SHP77 treated with DMSO at 0.1 percent for 48 hours (cell line): ENCODE data around the gene PTPN9.
"Not testable (repeated sequence)": the region's sequence is repeated elsewhere in the genome, so short reads cannot be mapped to it uniquely, and the experiment has no call there.

Experiments
- DNase-seq: peaks from one replicate; lab custom pipeline; 2025; lab: John Stamatoyannopoulos, UW

PTPN9 gene

DNA sequence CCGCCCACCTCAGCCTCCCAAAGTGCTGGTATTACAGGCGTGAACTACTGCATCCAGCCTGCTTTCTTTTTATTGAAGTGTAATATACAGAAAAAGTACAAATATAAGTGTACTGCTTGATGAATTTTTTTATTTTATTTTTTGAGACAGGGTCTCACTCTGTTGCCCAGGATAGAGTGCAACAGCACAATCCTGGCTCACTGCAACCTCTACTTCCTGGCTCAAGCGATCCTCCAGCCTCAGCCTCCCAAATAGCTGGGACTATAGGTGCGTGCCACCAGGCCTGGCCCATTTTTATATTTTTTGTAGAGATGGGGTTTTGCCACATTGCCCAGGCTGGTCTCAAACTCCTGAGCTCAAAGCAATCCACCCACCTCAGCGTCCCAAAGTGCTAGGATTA, 3.8 kb upstream of the PTPN9 start:
- not testable (repeated sequence) for DNase-seq

DNA sequence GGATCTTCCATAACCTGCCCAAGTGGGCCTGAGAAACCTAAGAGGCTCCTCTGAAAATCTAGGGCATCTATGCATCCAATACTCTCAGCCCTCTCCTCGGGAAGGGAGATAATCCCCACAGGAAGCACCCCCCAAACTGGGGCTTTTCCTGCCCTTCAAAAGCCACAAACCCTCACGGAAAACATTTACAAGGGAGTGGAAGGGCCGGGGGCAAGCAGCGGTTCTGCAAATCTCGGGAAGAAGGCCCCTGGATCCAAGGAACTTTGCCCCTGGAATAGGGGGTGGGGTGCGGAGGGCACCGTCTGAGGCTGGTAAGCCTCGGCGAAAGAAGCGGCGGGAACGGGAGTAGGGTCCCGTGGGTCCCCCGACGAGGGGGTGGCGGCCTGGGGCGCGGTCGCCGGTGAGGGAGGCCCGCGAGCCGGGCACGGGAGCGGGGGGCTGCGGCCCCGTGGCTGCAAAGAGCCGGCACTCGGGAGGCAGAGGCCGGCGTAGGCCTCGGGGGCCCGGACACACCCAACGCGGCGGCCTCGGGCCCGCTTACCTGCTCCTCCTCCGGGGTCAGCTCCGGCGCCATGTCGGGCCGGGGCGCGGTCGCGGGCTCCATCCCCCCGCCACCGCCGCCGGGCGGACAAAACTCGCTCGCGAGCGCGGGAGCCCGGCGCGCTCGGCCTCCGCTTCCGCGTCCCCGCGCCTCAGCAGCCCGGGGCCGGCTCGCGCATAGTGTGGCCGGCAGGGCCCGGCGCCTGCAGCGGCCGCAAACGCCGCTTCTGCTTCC, 755 bp downstream of the PTPN9 start:
- no peak for DNase-seq

DNA sequence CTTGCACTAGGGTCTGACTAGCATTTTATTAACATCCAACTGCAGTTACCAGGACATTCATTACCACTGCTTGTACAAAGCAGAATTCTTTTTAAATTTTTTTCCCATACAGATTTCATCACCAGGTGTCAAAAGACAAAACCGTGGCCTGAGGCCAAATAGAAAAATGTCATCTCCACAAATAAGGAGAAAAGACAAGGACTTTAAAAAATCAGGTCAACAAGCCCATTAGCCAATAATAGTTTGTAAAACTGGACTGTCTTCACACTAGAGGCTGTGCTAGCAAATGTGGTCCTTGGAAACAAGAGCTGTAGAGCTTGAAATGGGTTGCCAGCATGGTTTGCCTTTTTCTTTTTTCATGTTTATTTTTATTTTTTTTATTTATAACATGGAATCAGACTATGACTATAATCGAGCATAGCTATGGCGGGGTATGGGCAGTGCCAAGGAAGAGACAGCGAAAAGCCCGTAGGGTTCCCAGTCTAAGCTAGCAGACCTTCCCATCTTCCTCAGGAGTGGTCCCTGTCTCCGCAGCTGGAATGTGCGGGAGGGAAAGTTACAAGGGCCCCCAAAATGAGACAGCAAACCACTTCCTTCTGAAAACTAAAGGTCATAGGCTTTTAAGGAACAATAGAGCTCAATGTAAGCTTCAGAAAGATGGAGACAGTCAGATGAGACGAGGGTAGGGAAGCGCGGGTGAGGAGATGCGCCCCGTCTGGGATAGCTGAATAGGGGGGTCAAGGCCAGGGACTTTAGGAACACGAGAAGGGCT, 1.5 kb downstream of the PTPN9 start:
- no peak for DNase-seq

DNA sequence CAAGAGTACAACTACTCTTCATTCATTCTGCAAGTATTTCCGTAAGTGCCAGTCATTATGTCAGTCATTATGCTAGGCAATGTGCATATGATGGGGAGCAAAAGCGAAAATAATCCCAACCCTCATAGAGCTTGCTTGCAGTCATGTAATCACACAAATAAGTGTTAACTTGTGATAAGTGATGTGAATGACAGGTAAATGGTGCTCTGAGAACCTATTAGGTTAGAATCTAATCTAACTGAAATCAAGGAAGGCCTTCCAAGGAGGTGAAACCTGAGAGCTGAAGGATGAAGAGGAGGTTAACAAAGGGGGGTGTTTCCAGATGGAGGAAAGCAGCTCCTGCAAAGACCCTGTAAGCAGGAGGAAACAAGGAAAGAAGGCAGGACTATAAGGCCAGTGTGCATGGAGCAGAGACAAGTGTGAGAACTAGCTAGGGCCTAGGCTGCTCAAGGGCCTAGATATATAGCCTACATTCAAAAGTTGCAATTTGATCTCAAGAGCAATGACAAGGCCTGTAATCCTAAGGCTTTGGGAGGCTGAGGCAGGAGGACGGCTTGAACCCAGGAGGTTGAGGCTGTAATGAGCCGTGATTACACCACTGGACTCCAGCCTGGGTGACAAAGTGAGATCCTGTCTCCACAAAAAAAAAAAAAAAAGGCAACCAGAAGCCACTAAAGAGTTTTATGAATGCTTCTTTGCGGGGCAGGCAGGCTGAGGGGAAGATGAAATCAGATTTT, 5.3 kb downstream of the PTPN9 start:
- DNase-seq: no peak

DNA sequence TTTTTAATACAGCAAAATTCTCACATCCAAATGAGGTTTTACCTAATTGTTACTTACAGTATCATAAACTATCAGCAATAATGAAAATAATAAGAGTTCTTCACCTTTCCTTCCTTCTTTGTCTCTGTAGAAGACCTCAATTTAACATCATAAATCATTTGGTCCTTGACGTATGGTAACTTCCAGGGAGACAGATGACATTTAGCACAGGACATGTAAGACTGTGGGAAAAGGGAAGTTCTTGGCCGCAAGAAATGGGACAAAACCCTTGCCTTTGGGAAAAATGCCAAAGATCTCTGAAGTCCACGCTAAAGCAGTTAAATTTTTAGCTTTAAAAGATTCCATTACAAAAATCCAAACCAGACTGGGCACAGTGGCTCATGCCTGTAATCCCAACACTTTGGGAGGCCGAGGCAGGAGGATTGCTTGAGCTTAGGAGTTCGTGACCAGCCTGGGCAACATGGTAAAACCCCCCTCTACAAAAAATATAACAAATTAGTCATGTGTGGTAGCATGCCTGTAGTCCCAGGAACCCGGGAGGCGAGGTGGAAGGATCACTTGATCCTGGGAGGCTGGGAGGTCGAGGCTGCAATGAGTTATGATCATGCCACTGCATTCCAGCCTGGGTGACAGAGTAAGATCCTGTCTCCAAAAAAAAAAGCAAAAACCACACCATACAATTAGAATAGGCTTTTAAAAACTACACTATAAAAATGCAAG, 8.8 kb downstream of the PTPN9 start:
- DNase-seq: no peak

DNA sequence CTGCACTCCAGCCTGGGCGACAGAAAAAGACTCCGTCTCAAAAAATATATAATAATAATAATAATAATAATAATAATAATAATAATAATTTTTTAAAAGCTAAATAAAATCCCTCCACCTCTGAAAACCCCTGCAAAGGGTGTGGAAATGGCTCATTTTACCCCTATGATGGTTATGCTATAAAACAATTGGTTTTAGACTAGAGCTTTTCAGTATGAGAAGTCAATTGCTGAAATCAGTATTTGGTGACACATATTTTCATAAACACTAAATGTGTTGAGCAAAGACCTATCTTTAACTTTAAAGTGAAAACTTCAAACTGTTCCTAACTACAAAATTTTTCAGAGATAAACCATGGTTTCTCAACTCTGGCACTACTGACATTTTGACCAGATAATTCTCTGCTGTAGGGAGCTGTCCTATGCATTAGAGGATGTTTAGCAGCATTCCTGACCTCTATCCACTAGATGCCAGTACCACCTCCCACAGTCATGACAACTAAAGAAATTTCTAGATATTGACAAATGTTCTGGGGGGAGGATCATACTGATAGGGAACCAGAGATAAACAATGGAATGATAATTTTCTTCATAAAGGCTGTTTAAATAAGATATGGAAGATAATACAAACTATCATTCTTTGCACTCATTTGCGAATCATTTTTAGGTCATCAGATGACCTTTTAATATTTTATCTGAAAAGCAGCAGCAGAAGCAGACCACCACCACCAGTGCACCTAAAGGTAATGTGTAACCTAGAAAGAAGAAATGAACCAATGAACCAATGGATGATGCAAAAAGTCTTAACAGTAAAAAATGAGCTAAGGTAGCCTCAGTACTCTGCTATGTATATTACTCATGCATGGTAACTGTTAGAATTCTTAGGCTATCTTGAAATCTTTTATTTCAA, 13.8 kb downstream of the PTPN9 start:
- no peak for DNase-seq

DNA sequence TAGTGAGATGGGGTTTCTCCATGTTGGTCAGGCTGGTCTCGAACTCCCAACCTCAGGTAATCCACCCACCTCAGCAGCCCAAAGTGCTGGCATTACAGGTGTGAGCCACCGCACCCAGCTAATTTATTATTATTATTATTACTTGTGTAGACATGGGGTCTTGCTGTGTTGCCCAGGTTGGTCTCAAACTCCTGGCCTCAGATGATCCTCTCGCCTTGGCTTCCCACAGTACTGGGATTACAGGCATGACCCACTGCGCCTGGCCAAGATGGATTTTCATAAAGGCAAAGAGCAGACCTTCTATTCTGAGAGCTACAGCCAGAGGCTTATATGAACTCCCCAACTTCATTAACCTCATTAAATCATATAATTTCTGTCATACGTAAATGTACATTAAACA, 17.2 kb downstream of the PTPN9 start:
- DNase-seq: no peak

DNA sequence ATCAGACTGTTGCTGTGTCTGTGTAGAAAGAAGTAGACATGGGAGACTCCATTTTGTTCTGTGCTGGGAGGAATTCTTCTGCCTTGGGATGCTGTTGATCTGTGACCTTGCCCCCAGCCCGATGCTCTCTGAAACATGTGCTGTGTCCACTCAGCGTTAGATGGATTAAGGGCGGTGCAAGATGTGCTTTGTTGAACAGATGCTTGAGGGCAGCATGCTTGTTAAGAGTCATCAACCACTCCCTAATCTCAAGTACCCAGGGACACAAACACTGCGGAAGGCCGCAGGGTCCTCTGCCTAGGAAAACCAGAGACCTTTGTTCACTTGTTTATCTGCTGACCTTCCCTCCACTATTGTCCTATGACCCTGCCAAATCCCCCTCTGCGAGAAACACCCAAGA, 19.8 kb downstream of the PTPN9 start:
- DNase-seq: not testable (repeated sequence)

DNA sequence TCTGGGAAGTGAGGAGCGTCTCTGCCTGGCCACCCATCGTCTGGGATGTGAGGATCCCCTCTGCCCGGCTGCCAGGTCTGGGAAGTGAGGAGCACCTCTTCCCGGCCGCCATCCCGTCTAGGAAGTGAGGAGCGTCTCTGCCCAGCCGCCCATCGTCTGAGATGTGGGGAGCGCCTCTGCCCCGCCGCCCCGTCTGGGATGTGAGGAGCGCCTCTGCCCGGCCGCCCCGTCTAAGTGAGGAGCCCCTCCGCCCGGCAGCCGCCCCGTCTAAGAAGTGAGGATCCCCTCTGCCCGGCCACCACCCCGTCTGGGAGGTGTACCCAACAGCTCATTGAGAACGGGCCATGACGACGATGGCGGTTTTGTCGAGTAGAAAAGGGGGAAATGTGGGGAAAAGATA, 20.2 kb downstream of the PTPN9 start:
- not testable (repeated sequence) for DNase-seq

DNA sequence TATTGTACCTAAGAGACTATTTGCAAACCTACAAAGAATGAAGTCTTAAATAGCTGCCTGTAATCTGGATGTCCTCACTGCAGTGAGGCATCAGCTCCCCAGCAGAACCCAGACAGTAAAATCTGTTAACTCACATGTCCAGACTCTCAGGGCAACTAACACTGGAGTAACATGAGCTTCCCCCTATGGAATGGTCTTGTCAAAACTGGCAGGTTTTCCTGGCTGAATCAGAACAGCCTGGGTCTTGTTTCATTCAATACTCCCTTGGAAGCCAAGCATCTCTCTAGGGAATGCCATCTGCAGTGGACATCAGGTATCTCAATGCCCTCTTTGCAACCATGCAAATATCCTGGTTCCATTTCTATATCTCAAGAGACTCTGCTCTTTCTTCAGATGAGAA, 24.4 kb downstream of the PTPN9 start:
- DNase-seq: no peak

DNA sequence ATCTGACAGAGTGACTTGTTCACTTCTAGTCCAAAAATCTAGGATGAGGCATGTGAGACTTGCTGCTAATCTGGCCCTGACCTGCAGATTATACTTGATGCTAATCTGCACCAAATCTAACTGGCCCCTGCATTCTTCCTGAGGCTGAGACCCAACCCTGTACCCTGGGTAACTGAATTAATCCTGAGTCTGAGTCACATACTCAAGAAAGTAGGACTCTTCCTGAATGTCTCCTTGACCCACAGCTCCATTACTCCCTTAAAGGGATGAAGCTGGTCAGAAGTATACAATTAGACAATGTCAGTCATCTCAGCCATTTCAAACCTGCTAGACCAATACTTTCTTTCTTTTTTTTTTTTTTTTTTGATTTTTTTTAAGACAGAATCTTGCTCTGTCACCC, 25.5 kb downstream of the PTPN9 start:
- no peak for DNase-seq

DNA sequence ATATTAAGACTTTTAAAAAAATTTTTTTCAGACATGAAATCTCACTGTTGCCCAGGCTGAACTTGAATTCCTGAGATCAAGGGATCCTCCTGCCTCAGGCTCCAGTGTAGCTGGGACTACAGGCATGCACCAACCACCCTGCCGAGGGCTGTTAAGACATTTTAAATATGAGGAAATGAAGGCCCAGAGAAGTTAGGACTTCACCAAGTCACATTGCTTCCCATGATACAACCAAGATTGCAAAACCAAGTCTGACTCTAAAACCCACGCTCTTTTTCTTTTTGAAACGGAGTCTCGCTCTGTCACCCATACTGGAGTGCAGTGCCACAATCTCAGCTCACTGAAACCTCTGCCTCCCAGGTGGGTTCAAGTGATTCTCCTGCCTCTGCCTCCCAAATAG, 28.0 kb downstream of the PTPN9 start:
- DNase-seq: no peak

DNA sequence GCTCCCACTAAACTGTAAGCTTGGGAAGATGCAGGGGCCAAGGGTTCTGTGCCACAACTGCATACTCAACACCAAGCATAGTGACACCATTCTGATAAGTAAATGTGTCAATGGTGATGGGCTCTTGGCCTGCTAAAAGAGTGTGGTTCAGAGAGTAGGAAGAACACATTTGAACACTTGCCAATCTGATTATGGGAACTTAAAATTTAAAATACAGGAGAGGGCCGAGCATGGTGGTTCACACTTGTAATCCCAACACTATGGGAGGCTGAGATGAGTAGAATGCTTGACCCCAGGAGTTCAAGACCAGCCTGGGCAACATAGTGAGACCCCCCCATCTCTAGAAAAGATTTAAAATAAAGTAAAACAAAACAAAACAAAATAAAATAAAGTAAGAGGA, 34.1 kb downstream of the PTPN9 start:
- no peak for DNase-seq

DNA sequence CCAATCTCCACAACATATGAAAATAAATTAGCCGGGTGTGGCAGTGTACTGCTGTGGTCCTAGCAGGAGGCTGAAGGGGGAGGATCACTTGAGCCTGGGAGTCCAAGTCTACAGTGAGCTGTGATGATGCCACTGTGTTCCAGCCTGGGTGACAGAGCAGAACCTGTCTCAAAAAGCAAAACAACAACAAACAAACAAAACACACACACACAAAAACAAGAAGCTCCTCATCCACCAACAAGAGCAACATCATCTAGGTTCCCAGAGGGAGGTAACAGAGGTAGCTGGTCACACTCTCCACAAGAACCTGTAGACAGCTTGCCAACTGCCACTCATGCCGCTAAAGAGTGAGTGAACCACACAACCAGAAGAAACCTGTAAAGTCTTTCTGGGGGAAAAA, 34.8 kb downstream of the PTPN9 start:
- no peak for DNase-seq

DNA sequence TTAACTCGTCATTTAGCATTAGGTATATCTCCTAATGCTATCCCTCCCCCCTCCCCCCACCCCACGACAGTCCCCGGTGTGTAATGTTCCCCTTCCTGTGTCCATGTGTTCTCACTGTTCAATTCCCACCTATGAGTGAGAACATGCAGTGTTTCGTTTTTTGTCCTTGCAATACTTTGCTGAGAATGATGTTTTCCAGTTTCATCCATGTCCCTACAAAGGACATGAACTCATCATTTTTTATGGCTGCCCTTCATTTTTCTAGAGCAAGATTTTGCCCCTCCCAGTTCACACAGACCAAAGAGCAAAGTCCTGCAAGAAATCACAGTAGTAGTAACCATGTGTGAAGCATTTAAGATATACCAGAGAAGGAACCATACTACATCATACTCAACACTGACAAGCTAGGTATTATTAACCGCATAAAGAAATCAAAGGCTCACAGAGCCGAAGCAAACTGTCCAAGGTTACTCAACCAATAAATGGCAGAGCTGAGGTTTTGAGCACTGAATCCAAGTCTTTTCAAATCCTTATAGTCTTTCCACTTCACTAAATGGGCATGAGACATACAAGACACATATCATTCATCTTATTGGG, 36.1 kb downstream of the PTPN9 start:
- not testable (repeated sequence) for DNase-seq

DNA sequence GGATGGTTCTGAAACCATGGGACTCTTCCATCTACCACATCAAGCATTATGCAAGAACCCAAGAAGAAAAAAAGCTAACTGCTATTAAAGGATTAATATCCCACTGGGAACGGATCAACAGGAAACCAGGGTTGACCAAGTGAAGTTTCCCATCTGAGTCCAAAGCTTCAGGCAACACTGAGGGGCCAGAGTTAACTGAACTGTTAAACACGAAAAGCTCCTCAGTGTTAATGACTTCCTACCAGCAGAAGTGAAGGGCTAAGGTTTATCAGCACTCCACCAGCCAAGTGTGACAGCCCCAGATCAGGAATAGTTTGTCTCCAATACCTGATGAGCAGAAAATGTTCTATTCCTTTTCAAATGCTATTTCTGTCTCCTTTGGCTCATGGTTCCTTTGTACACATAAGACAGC, 36.7 kb downstream of the PTPN9 start:
- no peak for DNase-seq

DNA sequence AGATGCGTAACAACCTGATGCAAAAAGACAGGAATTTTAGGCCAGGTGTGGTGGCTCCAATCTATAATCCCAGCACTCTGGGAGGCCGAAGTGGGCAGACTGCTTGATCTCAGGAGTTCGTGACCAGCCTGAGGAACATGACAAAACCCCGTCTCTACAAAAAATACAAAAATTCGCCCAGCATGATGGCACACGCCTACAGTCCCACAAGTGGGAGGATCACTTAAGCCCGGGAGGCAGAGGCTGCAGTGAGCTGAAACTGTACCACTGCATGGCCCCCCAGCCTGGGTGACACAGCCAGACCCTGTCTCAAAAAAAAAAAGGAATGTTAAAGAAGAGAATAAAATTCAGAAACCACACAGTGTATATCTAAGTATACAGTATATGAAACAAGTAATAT, 40.7 kb downstream of the PTPN9 start:
- DNase-seq: no peak

DNA sequence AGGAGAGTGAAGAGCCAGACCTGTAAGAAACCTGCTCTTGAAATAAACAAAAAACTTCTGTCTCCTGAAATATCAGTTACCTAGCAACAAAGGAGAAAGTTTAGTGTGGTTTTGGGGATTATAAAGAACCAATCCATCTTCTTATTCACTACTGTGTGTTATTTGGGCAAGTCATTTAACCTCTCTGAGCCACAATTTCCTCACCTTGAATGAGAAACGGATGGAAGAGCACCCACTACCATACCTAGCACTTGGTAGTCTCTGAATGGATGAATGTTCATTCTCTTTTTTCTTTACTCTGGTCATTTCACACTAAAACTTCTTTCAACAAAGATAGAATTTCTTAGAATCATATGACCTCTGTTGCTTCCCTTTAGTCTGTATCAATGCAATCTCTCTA, 45.2 kb downstream of the PTPN9 start:
- DNase-seq: no peak

DNA sequence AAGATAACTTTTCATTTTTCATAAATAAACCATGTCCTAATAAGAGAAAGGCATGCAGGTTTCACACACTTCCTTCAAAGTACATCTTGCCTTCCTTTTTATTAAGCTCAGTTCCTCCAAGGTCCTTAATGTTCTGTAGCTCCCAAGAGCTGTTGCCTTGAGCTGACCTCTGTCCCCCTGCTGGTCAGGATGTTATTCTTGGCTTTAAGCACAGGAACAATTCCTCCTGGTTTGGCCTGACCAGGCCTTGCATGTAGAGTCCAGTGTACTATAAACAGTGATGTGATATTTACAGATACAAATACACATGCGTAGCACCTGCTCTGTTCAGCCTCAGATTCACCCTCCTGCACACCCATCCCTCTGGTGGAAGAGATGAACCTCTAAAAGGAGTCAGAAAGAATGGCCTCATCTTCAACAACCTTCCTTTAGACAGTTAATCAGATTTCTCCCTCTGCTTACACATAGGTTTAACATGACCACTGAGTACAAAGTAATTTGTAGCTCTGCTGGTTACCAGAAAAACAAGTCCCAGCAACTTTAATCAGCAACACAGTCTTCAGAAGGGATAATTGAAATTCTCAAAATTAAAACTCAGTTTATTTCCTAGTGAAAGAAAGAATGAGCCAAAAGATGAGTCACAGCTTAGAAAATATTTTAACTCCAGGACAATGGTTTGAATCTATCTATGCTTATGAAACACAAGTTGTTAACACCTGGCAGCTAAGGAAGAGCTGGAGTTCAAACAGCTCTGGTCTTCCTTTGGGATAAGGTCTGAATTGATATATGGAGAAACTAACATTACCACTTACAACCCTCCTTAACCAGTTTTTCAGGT, 46.5 kb downstream of the PTPN9 start:
- peak; percentile 26 for DNase-seq

DNA sequence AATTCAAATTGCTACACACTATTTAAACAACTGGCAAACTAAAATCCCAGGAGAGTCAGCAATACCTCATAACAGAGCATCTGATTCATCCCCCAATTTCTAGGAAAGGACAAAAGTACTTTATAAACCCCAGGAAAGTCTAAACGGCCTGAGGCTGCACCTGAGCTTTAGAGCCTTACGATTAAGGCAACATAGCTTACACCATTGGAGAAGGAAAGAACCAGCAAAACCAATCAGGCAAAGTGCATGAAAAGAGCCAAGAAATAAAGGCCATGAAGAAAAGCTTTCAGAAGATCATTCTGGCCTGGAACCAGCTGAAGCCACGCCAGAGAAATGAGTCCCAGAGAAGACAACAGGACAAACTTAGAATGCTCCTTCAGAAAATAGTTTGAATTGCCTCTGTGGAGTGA, 48.1 kb downstream of the PTPN9 start:
- DNase-seq: no peak
